GM18508 (cell line): ENCODE results near the gene A1BG.
"Not testable (repeated sequence)": the region's sequence is repeated elsewhere in the genome, so short reads cannot be mapped to it uniquely, and the experiment has no call there.

ENCODE experiments used
- ATAC-seq: cut with Tn5 transposase; IDR thresholded peaks from one replicate; pipeline ENCODE4 v1.9.1; 2021; ENCODE audit warnings: moderate number of reproducible peaks; ENCODE audit not compliant: insufficient read depth, unreplicated experiment

The A1BG gene

DNA sequence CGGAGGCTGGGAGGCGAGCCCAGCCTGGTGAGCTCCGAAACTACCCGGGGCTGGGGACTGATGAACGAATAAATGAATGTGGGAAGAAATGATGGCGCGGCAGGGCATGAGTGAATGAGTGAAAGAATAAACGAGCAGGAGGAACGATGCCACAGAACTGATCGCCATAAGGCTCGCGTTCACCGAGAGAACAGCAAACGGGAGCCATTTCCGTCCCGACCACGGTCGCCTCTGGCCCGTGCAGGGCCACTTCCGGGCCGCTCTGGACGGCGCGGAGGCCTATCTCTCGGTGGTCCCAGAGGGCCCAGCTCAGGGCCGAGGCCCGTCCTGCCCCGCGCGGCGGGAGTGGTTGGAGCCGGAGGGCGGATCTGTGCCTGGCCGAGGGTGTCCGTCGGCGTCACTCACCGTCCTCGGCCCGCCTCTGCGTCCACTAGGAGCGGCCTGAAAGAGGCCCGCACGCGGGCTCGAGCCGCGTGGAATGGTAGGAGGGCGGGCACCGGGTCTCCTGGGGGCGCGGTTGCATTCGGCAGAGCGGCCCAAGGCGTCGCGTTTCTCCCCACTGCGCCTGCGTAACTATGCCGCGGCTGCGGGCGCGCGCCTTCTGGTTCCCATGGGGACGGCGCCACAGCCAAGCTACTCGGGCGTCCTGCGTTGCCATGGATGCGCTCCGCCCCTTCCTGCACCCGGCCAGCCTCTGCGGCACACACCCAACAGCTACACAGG, 9.1 kb upstream of the A1BG start, which contains the start of gene ZNF497:
TSS of gene ZNF497 (minus strand) at position 480 of the 723 bp plus-strand sequence. CDS start 5,116 bp downstream, outside the sequence.
- peak; percentile 61 for ATAC-seq

DNA sequence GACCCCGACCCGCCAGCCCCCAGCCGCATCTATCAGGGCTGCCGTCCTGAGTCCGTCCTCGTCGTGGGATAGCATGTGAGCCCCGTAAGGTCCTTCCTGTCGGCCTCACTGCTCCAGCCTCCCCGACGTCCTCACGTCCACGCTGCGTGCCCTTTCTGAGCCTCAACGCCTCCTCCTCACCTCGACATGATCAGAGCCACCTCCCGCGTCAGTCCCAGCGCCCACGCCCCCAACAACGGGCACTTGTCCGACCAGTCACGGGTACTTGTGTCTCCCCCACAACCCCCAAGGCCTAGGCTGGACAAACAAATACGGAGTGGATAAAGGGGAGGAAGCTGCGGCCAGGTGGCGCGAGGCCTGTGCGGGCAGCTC, 8.6 kb upstream of the A1BG start:
- ATAC-seq, result peak; percentile 4

DNA sequence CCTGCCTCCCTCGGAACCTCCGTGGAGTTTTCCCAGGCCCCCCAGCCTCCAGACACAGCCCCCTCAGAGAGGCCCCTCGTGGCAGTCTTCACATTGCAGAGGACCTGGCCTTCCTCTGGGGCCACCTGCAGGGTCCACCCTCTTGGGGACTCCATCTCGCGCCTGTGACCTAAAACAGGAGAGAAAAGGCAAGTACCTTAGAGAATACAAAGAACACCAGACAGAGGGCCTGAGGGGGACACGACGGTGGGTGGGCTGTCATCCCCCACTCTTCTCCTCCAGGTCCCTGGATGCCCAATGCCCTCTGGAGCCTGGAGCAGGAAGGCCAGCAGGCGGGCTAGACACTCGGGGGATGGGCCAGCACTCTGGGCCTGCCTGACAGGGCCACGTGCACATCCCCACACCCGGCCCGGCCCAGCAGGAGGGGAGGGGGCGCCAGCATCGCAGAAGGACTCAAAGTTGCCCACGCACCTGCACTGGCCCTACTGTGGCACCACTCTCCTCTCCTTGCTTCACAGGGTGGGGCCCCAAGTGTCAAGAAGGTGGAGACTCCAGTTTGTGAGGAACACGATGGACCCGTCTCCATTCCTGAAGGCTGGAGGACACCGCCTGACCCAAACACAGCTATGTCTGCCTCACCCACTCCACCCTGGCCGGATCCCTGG, 4.3 kb upstream of the A1BG start:
- no peak for ATAC-seq

DNA sequence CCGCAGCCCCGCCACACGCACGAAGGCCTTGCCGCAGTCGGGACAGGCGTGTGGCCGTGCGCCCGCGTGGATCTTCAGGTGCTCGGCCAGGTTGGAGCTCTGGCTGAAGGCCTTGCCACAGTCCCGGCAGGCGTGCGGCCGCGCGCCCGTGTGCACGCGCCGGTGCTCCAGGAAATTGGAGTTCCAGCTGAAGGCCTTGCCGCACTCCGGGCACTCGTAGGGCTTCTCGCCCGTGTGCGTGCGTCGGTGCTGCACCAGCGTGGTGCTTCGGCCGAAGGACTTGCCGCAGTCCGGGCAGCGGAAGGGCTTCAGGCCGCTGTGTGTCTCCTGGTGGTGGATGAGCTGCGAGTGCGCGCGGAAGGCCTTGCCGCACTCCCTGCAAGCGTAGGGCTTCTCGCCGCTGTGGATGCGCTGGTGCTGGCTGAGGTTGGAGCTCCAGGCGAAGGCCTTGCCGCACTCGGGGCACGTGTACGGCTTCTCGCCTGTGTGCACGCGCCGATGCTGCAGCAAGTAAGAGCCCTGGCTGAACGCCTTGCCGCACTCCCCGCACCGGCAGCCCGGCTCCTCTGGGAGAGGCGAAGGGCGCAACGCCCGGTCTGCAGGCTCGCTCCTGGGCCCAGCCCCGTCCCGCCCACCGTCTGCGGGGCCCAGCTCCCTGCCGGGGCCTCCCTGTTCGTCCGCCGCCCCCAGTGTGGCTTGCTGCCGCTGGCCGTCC, 3.6 kb upstream of the A1BG start:
- ATAC-seq, result no peak

DNA sequence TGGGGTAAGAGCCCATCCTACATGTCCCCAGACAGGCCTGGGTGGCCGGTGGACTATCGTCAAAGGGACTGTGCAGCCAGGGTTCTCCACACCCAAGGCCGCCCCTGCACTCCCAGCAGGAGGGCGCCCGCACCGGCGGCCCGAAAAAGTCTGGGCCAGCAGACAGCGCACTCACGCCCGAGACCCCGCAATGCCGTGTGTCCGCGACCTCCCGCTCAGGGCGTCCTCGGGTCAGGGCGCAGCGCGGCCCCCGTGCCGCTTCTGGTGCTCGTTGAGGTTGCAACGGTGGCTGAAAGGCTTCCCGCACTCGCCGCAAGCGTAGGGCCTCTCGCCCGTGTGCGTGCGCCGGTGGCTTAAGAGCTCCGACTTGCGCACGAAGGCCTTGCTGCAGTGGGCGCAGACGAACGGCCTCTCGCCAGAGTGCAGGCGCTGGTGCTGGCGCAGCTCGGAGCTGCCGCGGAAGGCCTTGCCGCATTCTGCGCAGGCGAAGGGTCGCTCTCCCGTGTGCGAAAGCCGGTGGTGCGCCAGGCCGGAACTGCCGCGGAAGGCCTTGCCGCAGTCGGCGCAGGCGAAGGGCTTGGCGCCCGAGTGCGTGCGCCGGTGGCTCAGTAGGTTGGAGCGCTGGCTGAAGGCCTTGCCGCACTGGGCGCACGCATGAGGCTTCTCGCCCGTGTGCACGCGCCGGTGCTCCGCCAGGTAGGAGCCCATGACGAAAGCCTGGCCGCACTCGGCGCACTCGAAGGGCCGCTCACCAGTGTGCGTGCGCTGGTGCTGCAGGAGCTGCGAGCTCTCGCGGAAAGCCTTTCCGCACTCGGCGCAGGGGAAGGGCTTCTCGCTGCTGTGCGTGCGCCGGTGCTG, 2.8 kb upstream of the A1BG start:
- ATAC-seq, result no peak

DNA sequence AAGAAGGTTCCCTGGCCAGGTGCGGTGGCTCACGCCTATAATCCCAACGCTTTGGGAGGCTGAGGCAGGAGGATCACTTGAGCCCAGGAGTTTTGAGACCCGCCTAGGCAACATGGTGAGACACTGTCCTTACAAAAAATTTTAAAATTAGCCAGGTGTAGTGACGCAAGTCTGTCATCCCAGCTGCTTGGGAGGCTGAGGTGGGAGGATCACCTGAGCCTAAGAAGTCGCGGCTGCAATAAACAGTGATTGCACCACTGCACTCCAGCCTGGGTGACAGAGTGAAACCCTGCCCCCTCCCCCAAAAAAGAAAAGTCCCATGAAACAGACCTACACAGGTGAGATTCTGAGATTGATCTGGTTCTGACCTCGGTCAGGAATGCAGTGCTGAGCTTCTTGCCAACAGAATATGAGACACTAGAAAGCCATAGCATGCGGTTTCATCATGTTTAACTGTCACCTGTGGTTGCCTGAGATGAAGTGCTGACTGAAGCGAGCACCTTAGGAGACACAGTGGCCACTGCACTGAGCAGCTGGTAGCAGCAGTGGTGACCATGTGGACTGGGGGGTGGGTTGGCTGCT, 2.0 kb upstream of the A1BG start:
- ATAC-seq, result no peak

DNA sequence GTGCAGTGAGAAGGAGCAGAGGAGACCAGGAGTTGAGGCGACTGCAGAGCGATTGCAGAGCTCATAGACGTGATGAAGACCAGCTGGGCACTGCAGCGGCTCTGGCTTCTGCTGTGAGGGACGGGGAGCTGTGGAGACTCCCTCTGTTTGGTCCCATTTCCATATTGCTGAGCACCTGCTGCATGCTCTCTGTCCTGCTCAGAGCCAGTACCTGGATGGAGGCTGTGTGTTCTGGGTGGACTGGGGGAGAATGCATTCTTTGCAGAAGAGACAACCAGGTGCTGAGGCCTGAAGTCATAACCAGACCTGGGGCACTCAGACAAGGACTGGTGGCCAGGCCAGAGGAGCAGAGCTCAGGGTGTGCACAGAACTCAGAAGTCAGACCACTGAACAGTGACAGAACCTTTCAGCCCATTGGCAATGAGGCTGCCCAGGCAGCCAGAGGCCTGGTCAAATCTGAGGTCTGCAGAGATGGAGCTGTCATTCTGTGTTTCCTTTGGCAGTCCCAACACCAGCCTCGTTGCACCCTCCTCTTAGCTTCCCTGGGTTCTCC, 1.3 kb upstream of the A1BG start:
- ATAC-seq, result no peak

DNA sequence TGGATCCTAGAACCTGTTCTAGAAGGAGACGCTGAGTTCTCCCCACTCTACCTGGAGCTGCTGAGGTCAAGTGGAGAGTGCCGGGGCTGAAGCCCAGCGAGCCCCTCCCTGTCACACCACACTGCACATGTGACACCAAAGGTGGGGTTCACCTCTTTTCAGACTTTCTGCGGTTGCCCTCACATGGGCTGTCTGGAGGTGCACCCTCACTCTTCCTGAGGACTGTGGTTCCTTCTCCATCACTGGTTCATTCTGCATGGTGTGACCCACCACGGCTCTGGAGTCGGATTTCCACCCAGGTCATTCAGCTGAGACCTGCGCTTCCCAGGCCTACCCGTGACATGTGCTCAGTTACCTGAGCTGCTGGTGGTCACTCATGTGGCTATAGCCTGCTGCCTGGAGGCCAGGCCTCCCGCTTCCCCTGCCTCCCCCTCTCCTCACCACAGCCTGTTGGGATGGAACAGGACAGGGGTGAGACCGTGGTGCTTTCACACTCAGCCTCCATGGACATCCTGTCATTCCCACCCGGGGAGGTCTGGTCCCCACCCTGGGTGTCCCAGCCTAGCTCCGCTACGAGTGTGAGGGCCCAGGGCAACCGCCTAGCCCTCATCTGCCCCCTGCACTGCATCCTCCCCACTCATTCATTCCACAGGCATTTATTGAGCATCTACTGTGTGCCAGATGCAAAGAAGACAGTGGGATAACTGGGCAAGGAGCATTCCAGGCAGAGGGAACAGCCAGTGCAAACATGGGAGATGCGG, 605 bp upstream of the A1BG start:
- no peak for ATAC-seq

DNA sequence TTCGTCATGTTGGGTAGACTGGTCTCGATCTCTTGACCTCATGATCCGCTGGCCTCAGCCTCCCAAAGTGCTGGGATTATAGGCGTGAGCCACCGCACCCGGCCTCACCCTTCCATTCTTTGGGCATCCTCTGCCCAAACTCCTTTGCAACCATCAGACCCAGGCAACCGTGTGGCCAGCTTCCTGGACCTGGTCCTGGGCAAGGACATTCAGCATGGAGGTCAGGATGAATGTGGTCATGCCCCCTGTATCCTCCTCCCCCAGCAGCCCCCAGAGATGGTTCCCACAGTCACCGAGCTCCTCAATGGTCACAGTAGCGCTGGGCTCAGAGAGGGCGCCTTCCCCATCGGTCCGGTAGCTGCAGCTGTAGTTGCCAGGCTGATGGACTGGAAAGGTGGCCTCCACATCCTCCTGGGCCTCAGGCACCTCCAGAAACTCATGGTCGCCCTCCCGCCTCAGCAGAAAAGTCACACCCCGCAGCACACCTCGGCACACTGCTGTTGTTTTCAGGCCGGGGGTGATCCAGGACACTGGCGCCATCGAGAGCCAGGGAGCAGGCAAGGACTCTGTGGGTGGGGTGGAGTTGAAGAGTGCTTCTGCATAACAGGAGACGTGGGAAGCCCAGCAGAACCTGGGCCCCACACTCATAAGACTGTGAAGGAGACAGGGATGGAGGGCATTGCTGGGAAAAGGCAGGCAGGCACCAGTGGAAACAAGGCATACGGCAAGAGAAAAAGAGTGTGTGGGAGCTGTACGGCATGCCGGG, 1.1 kb downstream of the A1BG start:
- ATAC-seq, result no peak

DNA sequence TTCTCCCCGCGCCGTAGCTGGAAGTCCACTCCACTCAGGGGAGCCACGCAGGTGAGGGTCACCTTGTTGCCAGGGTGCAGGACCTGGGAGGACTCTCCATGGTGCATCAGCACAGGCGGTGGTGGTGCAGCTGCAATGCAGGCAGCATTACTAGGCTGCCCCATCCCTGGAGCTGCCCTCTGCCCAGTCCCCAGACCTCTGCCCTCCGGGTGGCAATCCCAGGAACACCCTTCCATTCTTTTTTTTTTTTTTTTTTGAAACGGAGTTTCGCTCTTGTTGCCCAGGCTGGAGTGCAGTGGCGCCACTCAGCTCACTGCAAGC, 1.8 kb downstream of the A1BG start:
- no peak for ATAC-seq

DNA sequence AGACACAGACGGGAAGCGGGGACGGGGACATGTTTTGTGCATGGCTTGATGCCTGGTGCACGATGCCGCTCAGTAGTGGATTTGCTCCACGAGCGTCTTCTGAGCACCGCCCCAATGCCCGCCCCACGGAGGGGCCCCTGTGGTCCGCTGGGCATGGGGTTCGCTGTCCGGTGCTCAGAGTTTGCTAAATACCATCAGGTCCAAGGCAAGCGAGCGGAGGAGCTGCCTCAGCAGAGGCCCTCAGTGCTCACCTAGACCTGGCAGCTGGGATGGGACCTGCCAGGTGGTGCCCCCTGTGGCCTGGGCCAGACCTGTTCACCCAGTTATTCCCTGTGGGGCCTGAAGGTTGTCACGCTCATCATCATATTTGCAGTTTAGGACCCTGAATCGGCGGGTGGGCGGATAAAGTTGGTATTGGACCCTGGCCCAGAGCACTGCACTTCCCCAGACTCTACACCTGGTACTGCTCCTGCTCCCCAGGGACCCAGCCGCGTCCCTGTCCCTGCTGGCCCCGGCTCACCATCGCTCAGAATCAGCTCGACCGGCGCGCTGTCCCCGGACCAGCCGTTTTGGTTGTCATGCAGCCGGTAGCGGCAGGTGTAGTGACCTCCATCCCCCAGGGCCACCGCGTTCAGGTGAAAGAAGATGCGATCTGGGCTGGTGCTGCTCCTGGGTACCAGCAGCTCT, 2.3 kb downstream of the A1BG start:
- ATAC-seq, result no peak

DNA sequence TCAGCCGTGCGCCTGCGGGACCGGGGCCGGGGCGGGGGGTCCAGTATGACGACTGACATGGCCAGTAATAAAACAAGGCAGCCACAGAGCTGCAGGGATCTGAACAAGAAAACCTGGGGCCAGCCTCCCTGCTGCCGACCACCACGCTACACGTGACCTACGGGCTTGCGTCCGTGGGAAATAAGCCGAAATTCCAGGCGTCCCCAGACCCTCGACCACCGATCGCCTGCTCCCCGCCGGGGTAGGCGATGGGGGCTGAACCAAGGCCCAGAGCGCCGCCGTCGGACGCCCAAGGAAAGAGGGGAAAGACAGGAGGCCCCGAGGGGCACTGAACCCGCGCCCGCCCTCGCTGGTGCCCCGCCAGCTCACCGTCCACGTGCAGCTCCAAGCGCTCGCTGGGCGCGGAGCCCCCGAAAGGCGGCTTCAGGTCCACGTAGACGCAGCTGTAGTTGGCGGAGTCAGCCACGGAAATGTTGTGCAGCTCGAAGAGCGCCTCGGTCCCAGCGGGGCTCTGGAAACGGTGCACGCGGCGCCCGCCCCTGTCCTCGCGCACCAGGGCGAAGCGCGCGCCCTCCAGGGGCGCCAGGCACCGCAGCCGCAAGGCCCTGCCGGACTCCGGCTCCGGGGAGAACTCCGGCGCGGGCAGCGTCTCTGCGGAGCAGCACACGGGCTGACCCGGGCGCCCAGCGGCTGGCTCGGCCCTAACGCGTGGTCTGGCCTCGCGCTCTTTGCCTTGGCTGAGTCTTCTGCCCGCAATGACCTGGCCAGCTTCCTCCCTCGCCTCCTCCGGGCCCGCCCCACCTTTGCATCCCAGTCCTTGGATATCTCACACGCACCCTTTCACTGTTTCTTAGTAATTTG, 3.1 kb downstream of the A1BG start:
- no peak for ATAC-seq

DNA sequence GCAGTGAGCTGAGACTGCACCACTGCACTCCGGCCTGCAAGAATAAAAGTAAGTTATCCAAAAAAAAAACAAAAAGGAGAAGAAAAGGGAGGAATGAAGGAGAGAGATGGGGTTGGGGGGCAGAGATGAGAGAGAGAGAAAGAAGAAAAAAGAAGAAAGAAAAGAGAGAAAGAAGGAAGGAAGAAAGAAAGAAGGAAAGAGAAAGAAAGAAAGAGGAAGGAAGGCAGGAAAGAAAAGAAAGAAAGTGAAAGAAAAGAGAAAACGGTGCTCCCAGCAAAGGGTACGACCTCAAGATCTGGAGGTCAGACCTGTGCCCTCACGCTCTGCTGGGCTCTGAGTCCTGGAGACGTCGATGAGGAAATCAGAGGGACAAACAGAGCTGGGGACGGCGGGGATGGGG, 3.7 kb downstream of the A1BG start:
- no peak for ATAC-seq

DNA sequence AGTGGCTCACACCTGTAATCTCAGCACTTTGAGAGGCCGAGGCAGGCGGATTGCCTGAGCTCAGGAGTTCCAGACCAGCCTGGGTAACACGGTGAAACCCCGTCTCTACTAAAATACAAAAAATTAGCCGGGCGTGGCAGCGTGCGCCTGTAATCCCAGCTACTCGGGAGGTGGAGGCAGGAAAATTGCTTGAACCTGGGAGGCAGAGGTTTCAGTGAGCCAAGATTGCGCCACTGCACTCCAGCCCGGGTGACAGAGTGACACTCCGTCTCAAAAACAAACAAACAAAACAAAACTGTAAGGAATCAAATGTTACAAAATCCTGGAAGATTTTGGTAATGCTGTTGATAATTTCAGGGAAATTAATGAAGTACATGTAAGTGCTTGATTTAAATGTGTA, 5.2 kb downstream of the A1BG start:
- ATAC-seq, result not testable (repeated sequence)

DNA sequence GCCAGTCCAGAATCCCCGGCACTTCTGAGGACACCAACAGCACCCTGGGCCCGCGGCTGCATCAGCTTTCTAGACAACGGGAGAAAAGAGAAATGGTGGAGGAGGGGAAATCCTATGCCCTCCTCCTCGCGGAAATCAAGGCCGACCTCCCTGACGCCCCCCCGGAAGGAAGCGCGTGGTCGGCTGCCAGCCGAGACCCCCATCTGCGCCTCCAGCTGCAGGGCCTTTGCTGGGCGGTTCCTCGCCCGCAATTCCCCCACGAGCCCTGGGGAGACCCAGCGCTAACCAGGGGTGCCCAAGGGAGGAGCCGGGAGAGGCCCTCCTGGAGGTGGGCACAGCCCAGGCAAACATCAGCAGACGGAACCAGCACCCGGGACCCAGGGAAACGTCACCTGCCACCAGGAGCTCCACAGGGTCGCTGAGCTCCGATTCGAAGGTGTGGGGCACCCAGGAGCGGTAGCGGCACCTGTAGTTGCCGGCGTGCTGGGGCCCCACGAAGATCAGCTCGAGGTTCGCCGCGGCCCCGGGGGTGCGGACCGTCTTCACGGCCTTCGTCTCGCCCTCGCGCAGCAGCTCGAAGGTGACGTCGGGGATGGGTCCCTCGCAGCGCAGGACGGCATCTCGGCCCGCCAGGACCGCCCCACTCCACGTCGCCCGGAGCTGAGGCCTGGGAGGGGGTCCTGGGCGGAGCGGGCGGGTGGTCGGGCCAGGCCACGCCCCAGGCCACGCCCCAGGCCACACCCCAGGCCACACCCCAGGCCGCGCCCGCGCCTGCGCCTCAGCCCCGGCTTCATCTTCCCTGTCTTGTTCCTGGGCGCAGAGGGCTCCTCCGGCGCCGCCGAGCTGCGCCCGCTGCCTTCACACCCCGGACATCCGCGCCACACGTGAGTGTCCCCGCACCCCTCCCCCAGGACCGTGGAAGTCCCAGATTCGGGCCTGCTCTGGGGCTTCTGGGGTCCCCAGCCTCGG, 6.0 kb downstream of the A1BG start:
- no peak for ATAC-seq

DNA sequence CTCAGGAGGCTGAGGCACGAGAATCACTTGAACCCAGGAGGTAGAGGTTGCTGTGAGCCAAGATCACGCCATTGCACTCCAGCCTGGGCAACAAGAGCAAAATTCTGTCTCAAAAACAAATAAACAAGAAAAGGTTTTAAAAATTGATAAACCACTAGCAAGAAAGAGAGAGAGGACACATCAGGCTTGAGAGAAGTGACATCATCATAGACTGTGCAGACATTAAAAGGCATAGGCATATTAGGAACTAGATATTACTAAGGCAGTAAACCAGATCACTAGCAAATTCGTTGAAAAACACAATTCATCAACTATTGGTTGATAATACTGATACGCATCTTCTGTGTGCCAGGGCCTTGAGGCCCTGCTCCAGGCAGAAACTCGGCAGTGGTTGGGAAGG, 7.7 kb downstream of the A1BG start:
- ATAC-seq, result no peak
